Measurements from ENCODE around the gene NEDD9.

The NEDD9 gene

GRCh38 chr6:11232770-11233626 is 530 bp upstream of the NEDD9 start:
- DNase-seq = no peak

- DNase-seq = peak; percentile 43
These were observed 790 bp downstream of the NEDD9 start for GRCh38 chr6:11231564-11232192.

DNA sequence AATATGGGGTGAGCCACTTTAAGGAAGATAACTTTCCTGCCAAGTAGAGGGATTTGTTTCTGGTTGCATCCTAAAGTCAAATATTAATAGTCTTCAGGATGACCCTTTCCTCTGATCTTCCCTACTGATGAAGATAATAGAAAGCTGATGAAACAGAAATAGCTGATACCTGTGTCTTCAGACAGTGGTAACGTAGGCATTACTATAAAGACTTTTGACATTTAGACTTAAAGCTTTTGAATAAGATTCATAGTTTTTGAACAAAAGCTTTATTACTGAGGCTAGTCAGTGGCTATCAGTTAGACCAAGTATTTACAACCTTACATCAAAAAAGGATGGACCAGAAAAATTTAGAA is 1.4 kb downstream of the NEDD9 start:
- no peak for DNase-seq

DNA sequence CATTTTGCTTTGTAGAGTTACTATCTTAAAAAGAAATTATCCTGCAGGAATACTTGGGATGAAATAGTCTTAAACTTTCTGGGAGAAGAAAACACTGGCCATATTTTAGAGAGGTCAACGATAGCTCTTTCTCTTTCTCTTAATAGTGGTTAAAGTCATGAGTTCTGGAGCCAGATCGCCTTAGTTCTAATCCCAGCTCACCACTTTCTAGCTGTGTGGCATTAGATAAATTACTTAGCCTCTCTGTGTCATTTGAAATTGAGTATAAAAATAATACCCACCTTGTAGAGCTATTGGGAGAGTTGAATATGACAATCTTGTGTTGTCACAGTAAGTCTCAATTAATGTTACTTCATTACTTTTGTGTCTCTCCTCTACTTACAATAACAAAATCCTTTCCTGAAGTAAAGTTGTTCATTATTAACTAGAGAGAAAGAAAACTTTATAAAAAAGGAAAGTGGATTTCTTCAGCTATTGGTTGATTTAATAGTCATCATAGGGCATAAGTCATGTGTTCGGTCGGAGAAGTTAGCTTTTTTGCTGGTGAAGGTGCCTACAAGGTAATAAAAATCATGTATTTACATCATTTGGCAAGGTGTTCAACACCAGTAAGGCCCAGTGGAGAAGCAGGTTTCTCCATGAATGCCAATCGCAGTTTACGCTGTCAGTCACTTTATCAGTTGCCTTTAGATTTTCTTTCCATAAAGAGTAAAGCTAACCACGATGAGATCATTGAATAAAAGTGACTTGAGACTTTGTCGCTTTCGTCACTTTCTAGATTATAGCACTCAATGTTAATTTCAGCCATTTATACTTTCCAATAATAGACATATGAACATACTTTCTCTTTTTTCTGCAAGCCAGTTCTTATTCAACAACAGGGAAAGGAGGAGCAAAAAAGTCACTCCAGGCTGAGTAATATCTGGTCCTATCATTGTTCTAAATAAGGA is 2.0 kb downstream of the NEDD9 start:
- DNase-seq = no peak

GRCh38 chr6:11229655-11230046 is 2.8 kb downstream of the NEDD9 start:
- DNase-seq = no peak

GRCh38 chr6:11228935-11229654 is 3.4 kb downstream of the NEDD9 start:
- DNase-seq = no peak

GRCh38 chr6:11227698-11228097 is 4.8 kb downstream of the NEDD9 start:
- DNase-seq = no peak

- no peak for DNase-seq
These were observed 6.5 kb downstream of the NEDD9 start for GRCh38 chr6:11226005-11226404.

DNA sequence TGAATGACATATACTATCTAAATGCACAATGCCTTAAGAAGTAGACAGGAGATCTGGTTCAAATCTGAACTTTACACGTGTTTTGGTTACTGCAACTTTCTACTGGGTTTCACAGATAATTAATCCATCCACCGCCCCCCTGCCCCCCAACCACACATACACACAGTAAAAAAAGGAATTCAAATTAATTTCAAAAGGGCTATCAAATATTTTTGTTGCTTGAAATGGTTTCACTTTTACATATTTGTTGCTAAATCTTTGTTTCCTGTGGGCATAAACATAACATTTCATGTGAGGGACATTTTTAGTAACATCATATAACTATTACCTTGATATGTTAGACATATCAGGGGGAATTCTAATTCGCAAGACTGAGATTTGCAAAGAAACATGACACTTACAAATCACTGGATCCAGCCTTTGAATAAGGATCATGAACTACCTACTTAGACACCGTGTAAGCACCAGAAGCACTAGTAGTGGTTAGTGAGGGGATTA is 7.5 kb downstream of the NEDD9 start:
- no peak for DNase-seq

- DNase-seq = no peak
These were observed 8.1 kb downstream of the NEDD9 start for GRCh38 chr6:11224252-11224965.

GRCh38 chr6:11223286-11223864 is 9.1 kb downstream of the NEDD9 start:
- no peak for DNase-seq

GRCh38 chr6:11222385-11223277 is 9.8 kb downstream of the NEDD9 start:
- no peak for DNase-seq

- DNase-seq = no peak
These were observed 10.7 kb downstream of the NEDD9 start for GRCh38 chr6:11221623-11222384.

DNA sequence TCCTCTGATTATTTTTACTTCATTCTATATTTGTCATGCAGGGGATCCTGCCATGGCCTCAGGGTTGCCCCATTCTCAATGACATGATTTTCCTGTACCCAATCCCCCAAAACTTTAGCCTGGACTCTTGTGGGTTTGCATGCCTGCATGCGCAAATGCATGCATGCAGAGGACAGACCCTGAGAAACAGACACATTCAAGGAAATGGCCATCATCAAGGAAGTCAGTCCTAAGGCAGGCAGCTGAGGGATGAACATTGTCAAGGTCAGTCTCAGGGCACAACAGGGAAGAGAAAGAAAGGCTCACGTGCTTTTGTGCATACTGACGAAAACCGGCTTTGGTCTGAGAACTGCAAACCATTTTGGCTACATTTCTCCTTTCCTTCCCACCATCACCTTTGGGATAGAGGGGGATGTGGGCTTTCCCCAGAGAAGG is 13.1 kb downstream of the NEDD9 start:
- DNase-seq = no peak

DNA sequence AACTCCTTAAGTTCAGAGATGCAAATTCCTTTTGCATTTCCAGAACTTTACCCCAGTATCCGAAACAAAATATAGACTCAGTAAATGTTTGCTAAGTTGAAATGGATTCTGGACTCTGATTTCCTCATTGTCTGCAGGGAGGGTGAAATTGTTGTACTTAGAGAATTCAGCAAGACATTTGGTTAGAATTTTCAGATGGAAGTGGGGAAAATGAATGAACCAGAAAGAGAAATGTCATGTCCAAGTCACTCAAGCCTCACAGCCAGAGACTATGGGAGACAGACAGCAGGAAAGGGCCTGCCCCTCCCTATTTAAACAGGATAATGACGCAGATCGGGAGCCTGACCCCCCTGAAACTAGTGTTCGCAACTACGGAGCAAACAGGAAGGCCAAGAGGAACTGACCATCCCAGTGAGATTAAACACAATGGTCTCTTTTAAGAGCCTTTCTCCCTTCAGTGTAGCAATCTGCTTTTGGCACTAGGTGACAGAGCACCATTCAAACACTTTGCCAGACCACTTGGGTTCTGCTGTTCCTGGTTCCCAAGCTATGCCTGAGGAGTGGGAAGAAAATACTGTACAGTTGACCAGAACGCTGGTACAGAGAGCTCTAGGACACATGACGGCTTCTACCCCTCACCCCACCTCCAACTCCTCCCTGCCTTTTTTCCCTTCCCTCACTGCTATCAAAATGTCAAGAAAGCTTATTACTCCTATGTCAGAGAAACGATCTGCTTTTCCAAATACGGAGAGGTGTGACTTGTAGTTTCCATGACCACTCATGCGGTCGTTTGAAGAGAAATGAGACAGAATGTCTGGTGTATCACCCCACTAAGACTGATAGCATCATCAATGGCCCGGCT is 13.7 kb downstream of the NEDD9 start:
- peak; percentile 16 for DNase-seq

DNA sequence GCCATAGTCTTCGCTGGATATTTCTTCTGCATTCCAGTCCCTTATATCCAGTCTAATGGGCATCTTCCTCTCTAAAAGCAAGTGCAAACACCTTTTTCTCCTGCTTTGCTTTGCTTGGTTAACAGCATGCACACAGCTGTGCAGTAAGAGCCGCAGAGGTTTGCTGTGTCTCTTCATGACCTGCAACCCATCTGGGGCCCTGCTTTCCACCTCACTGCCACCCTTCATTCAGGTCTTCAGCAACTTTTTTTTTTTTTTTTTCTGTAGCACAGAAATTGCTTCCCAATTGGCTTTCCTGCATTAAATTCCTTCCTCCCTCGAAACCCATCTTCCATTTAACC is 14.4 kb downstream of the NEDD9 start:
- no peak for DNase-seq

DNA sequence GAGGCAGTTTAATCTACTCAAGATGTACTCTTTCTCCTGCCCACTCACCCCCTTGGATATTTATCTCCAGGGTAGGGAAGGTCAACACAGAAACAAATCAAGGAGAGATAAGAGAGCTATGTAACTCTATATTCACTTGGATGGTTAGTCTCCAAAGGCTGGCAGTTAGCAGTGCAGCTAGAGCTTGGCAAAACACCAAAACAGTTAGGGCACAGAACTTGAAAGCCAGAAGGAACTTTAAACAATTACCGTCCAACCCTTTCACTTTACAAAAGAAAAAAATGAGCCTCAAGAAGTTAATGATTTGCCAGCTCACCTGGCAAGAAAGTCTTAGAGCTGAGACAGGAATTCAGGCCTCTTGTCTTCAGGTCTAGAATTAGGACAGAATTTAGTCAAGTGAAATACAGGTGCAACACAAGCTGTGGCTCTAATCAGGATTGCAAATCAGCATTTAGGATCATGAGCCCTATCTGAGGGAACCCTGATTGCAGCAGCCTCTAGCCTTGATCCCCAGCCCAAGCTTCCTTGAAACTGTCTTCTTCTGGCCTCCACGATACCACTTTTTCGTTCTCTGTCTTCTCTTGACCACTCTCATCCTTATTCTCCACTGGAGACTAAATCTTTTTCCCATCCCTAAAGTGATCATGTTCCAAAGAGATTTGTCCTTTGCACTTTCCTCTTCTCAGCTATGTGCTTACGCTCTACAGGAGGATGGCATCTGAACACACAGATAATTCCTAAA is 14.9 kb downstream of the NEDD9 start:
- DNase-seq = no peak

GRCh38 chr6:11215773-11216172 is 16.7 kb downstream of the NEDD9 start:
- DNase-seq = no peak

Measured in midbrain (tissue), 1 donor.